ENCODE results near the gene TFIP11.

TFIP11 gene

GRCh38 chr22:26481694-26482093, 30.6 kb downstream of the TFIP11 start:
- DNase-seq (ENCODE audit: extremely low spot score, insufficient read length, low read depth) (no peak), FAIRE-seq (peak; percentile 48)

- no peak for DNase-seq (ENCODE audit: extremely low spot score, insufficient read length, low read depth)
- no peak for FAIRE-seq
Measured at GRCh38 chr22:26481112-26481693, 31.1 kb downstream of the TFIP11 start.

GRCh38 chr22:26480611-26480932, 31.7 kb downstream of the TFIP11 start:
- FAIRE-seq (no peak), DNase-seq (ENCODE audit: extremely low spot score, insufficient read length, low read depth) (no peak)

GRCh38 chr22:26479792-26480610, 32.3 kb downstream of the TFIP11 start:
- FAIRE-seq: peak; percentile 31
- no peak for DNase-seq (ENCODE audit: extremely low spot score, insufficient read length, low read depth)

- DNase-seq (ENCODE audit: extremely low spot score, insufficient read length, low read depth): no peak
- no peak for FAIRE-seq
Measured at GRCh38 chr22:26479043-26479791, 33.1 kb downstream of the TFIP11 start.

GRCh38 chr22:26477341-26477731, 34.9 kb downstream of the TFIP11 start:
- no peak for DNase-seq (ENCODE audit: extremely low spot score, insufficient read length, low read depth)
- FAIRE-seq: no peak

GRCh38 chr22:26476705-26477340, 35.5 kb downstream of the TFIP11 start:
- no peak for DNase-seq (ENCODE audit: extremely low spot score, insufficient read length, low read depth)
- FAIRE-seq: no peak

- FAIRE-seq: no peak
- no peak for DNase-seq (ENCODE audit: extremely low spot score, insufficient read length, low read depth)
Measured at GRCh38 chr22:26474682-26475081, 37.6 kb downstream of the TFIP11 start.

- FAIRE-seq: no peak
Measured at GRCh38 chr22:26471522-26471921, 40.8 kb downstream of the TFIP11 start.

GRCh38 chr22:26470807-26471206, 41.5 kb downstream of the TFIP11 start:
- DNase-seq (ENCODE audit: extremely low spot score, insufficient read length, low read depth) (no peak), FAIRE-seq (no peak)

More at GRCh38 chr22:26471522-26471921, 40.8 kb downstream of the TFIP11 start:
- no peak for DNase-seq (ENCODE audit: extremely low spot score, insufficient read length, low read depth)

- no peak for FAIRE-seq
- no peak for DNase-seq (ENCODE audit: extremely low spot score, insufficient read length, low read depth)
Measured at GRCh38 chr22:26466196-26466595, 46.1 kb downstream of the TFIP11 start.

GRCh38 chr22:26464312-26464711, 48.0 kb downstream of the TFIP11 start:
- no peak for DNase-seq (ENCODE audit: extremely low spot score, insufficient read length, low read depth)
- no peak for FAIRE-seq

GRCh38 chr22:26463688-26464087, 48.6 kb downstream of the TFIP11 start:
- no peak for FAIRE-seq

GRCh38 chr22:26463101-26463661, 49.1 kb downstream of the TFIP11 start:
- FAIRE-seq: no peak
- no peak for DNase-seq (ENCODE audit: extremely low spot score, insufficient read length, low read depth)

More at GRCh38 chr22:26463688-26464087, 48.6 kb downstream of the TFIP11 start:
- DNase-seq (ENCODE audit: extremely low spot score, insufficient read length, low read depth): no peak

GRCh38 chr22:26462641-26463040, 49.6 kb downstream of the TFIP11 start:
- no peak for FAIRE-seq
- DNase-seq (ENCODE audit: extremely low spot score, insufficient read length, low read depth): no peak

GRCh38 chr22:26462051-26462450, 50.2 kb downstream of the TFIP11 start:
- DNase-seq (ENCODE audit: extremely low spot score, insufficient read length, low read depth): no peak
- no peak for FAIRE-seq

- FAIRE-seq (peak; percentile 64), DNase-seq (ENCODE audit: extremely low spot score, insufficient read length, low read depth) (peak; percentile 30)
Measured at GRCh38 chr22:26461188-26461810, 51.0 kb downstream of the TFIP11 start.

- FAIRE-seq (no peak), DNase-seq (ENCODE audit: extremely low spot score, insufficient read length, low read depth) (no peak)
Measured at GRCh38 chr22:26460202-26460601, 52.1 kb downstream of the TFIP11 start.

- DNase-seq (ENCODE audit: extremely low spot score, insufficient read length, low read depth): no peak
- no peak for FAIRE-seq
Measured at GRCh38 chr22:26457661-26458272, 54.5 kb downstream of the TFIP11 start.

Measured in GM18507 (cell line).